Kidney capillary endothelial cell (primary cell): ENCODE results near the gene SWI5.

Experiments used
- DNase-seq: peaks from one replicate; pipeline ENCODE4 v3.0.0-alpha.2; 2018; ENCODE audit warnings: low spot score

SWI5 gene

GRCh38 chr9:128321343-128321742 is 45.3 kb downstream of the SWI5 start:
- peak; percentile 33 for DNase-seq

GRCh38 chr9:128321879-128322403 is 45.9 kb downstream of the SWI5 start:
- no peak for DNase-seq

GRCh38 chr9:128322404-128323211 is 46.5 kb downstream of the SWI5 start, which contains the start of the genes COQ4 and TRUB2:
Gene COQ4, plus strand, starts transcription at chr9:128322839. Its CDS starts 20 bp downstream, at chr9:128322859.
Gene TRUB2, minus strand, starts transcription at chr9:128322447. Its CDS starts 39 bp downstream, at chr9:128322408.
- DNase-seq, result peak; percentile 87

GRCh38 chr9:128323212-128323730 is 47.2 kb downstream of the SWI5 start:
- DNase-seq, result peak; percentile 33

GRCh38 chr9:128323791-128324190 is 47.7 kb downstream of the SWI5 start:
- DNase-seq, result no peak

- no peak for DNase-seq
Measured at GRCh38 chr9:128324401-128324800, 48.3 kb downstream of the SWI5 start.

- no peak for DNase-seq
Measured at GRCh38 chr9:128325629-128326028, 49.6 kb downstream of the SWI5 start.

- no peak for DNase-seq
Measured at GRCh38 chr9:128333451-128333869, 57.4 kb downstream of the SWI5 start.

- no peak for DNase-seq
Measured at GRCh38 chr9:128335161-128335560, 59.1 kb downstream of the SWI5 start.

- DNase-seq, result no peak
Measured at GRCh38 chr9:128335914-128336313, 59.8 kb downstream of the SWI5 start.

- no peak for DNase-seq
Measured at GRCh38 chr9:128337936-128338335, 61.9 kb downstream of the SWI5 start.
